IPS-20b (cell line): ENCODE results near the gene PTH2R.
"Not testable (repeated sequence)": the region's sequence is repeated elsewhere in the genome, so short reads cannot be mapped to it uniquely, and the experiment has no call there.

Source experiments
- H3K27ac ChIP-seq: one replicate; pipeline ENCODE4 v1.5.1; 2013; ENCODE audit warnings: low read length
- H3K27me3 ChIP-seq: 2 replicates; pipeline ENCODE4 v1.6.1; 2013; ENCODE audit warnings: mild to moderate bottlenecking, low read length, inconsistent platforms; ENCODE audit not compliant: insufficient read depth
- H3K36me3 ChIP-seq: 2 replicates; pipeline ENCODE4 v1.6.1; 2013; ENCODE audit warnings: low read depth, mild to moderate bottlenecking, inconsistent platforms, low read length, moderate library complexity; ENCODE audit not compliant: insufficient read depth
- H3K4me1 ChIP-seq: 2 replicates; pipeline ENCODE4 v1.6.1; 2013; ENCODE audit warnings: mild to moderate bottlenecking, control low read depth, inconsistent platforms, low read length, moderate library complexity; ENCODE audit not compliant: insufficient read depth
- H3K4me3 ChIP-seq: 2 replicates; pipeline ENCODE4 v1.5.1; 2013; ENCODE audit warnings: mild to moderate bottlenecking, low read length, inconsistent platforms
- H3K9ac ChIP-seq: 2 replicates; pipeline ENCODE4 v1.6.1; 2013; ENCODE audit warnings: low read depth, mild to moderate bottlenecking, inconsistent platforms, low read length, moderate library complexity
- H3K9me3 ChIP-seq: 2 replicates; pipeline ENCODE4 v1.6.1; 2013; ENCODE audit warnings: mild to moderate bottlenecking, low read depth, low read length, inconsistent platforms; ENCODE audit not compliant: insufficient read depth

The PTH2R gene

GRCh38 chr2:208407667-208408066 is 1.1 kb downstream of the PTH2R start:
- Histone ChIP-seq H3K27ac (no peak overlapping the region), H3K4me3 (peak overlapping the region; percentile 64; the same call in 1 of the 2 replicates), H3K4me1 (no peaks in the 10 kb centered on the region), H3K9me3 (no peaks in the 10 kb centered on the region), H3K9ac (no peak overlapping the region), H3K27me3 (peaks cover 29% of the 10 kb centered on the region), H3K36me3 (no peaks in the 10 kb centered on the region)

- peaks cover 9% of the 10 kb centered on the region; the same call in 1 of the 2 replicates for H3K9me3 ChIP-seq
- no peaks in the 10 kb centered on the region for H3K36me3 ChIP-seq
- no peaks in the 10 kb centered on the region for H3K4me1 ChIP-seq
- no peak overlapping the region for H3K9ac ChIP-seq
- no peak overlapping the region for H3K27ac ChIP-seq
- H3K27me3 ChIP-seq: no peaks in the 10 kb centered on the region
- H3K4me3 ChIP-seq: no peak overlapping the region
Observed at GRCh38 chr2:208413931-208414330, 7.3 kb downstream of the PTH2R start.

- Histone ChIP-seq H3K4me3 (no peak overlapping the region), H3K27me3 (no peaks in the 10 kb centered on the region), H3K9ac (no peak overlapping the region), H3K27ac (no peak overlapping the region), H3K36me3 (no peaks in the 10 kb centered on the region), H3K9me3 (peaks cover 9% of the 10 kb centered on the region; the same call in 1 of the 2 replicates), H3K4me1 (no peaks in the 10 kb centered on the region)
Observed at GRCh38 chr2:208415255-208415654, 8.7 kb downstream of the PTH2R start.

- Histone ChIP-seq H3K27me3 (no peaks in the 10 kb centered on the region), H3K9me3 (peaks cover 9% of the 10 kb centered on the region; the same call in 1 of the 2 replicates), H3K9ac (no peak overlapping the region), H3K27ac (no peak overlapping the region), H3K4me3 (no peak overlapping the region), H3K4me1 (no peaks in the 10 kb centered on the region), H3K36me3 (no peaks in the 10 kb centered on the region)
Observed at GRCh38 chr2:208415897-208416296, 9.3 kb downstream of the PTH2R start.

GRCh38 chr2:208426412-208427045 is 19.9 kb downstream of the PTH2R start:
- H3K4me1 ChIP-seq: no peaks in the 10 kb centered on the region
- H3K4me3 ChIP-seq: no peak overlapping the region
- H3K27ac ChIP-seq: no peak overlapping the region
- peaks cover 6% of the 10 kb centered on the region; the same call in 1 of the 2 replicates for H3K9me3 ChIP-seq
- no peaks in the 10 kb centered on the region for H3K27me3 ChIP-seq
- H3K36me3 ChIP-seq: no peaks in the 10 kb centered on the region
- no peak overlapping the region for H3K9ac ChIP-seq

GRCh38 chr2:208437755-208438154 is 31.2 kb downstream of the PTH2R start:
- no peak overlapping the region for H3K27ac ChIP-seq
- H3K36me3 ChIP-seq: no peaks in the 10 kb centered on the region
- no peaks in the 10 kb centered on the region for H3K4me1 ChIP-seq
- no peak overlapping the region for H3K9ac ChIP-seq
- H3K27me3 ChIP-seq: no peaks in the 10 kb centered on the region
- no peak overlapping the region for H3K4me3 ChIP-seq
- H3K9me3 ChIP-seq: no peaks in the 10 kb centered on the region

DNA sequence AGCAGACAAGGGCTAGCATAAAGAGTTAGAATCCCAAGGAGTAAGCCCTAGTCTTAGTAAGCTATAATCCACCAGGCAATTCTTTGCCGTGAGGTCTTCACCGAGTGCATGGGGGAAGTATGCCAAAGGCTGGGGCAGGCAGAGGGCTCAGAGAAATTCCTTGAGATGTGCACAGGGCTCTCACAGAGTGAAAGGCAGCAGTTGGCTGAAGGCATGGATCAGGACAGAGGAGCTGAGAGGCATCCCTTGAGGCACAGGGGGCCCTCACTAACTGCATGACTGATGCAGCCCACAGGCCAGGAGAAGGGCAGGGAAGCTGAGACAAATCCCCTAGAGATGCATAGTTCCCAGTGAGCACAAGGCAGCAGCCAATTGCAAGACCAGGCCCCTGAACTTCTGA is 34.1 kb downstream of the PTH2R start:
- Histone ChIP-seq H3K27me3 (no peaks in the 10 kb centered on the region), H3K36me3 (no peaks in the 10 kb centered on the region), H3K9me3 (no peaks in the 10 kb centered on the region), H3K4me1 (no peaks in the 10 kb centered on the region), H3K4me3 (no peak overlapping the region), H3K27ac (no peak overlapping the region), H3K9ac (no peak overlapping the region)

DNA sequence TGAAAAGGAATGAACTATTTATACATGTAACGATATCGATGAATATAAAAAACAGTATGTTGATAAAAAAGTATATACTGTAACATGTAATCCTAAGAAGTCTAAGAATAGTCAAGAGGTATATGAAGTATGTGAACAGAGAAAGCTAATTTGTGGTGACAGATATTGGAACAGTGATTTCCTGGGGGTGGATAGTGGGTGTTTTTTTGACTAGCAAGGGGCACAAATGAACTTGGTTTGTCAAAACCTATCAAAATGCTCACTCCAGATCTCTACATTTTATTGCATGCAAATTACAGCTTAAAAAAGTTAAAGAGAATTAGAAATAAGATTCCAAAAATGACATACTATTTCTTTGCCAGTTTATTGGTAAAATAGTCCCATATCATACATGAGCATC is 35.4 kb downstream of the PTH2R start:
- Histone ChIP-seq H3K9me3 (no peaks in the 10 kb centered on the region), H3K27me3 (no peaks in the 10 kb centered on the region), H3K4me1 (no peaks in the 10 kb centered on the region), H3K9ac (no peak overlapping the region), H3K4me3 (no peak overlapping the region), H3K27ac (no peak overlapping the region), H3K36me3 (no peaks in the 10 kb centered on the region)

DNA sequence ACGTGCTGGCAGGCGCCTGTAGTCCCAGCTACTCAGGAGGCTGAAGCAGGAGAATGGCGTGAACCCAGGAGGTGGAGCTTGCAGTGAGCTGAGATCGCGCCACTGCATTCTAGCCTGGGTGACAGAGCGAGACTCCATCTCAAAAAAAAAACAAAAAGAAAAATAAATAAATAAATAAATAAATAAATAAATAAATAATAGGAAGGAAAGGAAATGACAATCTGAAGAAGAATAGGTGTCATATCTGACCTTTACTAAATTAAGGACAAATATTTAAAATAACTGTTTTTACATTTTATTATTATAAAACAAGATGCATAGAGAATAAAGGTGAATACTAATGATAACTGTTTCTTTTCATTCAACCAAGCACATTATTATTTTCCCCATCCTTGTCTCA is 40.9 kb downstream of the PTH2R start:
- not testable (repeated sequence) for H3K9me3 ChIP-seq, H3K27ac ChIP-seq, H3K36me3 ChIP-seq, H3K9ac ChIP-seq, H3K4me3 ChIP-seq, H3K4me1 ChIP-seq, H3K27me3 ChIP-seq

DNA sequence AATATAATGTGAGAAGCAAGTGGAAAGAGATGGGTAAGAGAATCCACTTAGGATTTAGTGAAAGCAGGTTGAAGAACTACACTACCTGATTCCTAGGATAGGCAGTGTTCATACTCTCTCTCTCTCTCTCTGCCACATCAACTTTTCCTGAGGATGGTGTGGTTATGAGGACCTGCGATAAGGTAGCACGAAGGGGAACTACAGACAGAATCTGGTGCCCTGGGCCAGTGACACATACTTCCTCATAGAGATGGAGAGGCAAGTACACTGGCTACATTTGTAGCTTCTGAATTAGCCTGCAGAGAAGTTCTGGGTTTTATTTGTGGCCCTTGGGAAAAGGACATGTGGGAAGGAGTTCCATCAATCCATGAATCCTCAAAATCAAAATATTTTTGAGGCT is 44.5 kb downstream of the PTH2R start:
- no peak overlapping the region for H3K4me3 ChIP-seq
- H3K9me3 ChIP-seq: no peaks in the 10 kb centered on the region
- no peak overlapping the region for H3K9ac ChIP-seq
- no peaks in the 10 kb centered on the region; the same call in 1 of the 2 replicates for H3K4me1 ChIP-seq
- H3K27ac ChIP-seq: no peak overlapping the region
- H3K27me3 ChIP-seq: no peaks in the 10 kb centered on the region
- no peaks in the 10 kb centered on the region for H3K36me3 ChIP-seq

DNA sequence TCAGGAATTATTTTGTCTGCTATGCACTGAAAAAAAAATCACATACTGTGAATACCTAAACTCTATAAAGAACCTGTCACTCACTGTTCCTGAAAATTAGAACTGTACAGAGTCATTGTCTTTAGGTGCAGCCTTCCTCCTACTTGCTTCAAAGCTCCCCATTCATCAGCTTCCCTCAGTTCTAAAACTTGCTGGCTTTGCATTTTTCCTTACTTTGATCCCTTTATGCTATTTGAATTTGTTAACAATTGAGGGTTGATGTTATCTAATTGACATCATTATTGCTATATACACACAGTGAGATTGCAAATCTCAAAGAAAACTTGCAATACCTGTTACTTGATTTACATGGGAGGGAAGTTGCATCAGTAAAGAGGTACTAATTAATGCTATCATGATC is 48.3 kb downstream of the PTH2R start:
- Histone ChIP-seq H3K27me3 (no peaks in the 10 kb centered on the region), H3K9me3 (no peaks in the 10 kb centered on the region), H3K36me3 (no peaks in the 10 kb centered on the region), H3K9ac (no peak overlapping the region), H3K4me1 (no peaks in the 10 kb centered on the region; the same call in 1 of the 2 replicates), H3K4me3 (no peak overlapping the region), H3K27ac (no peak overlapping the region)

DNA sequence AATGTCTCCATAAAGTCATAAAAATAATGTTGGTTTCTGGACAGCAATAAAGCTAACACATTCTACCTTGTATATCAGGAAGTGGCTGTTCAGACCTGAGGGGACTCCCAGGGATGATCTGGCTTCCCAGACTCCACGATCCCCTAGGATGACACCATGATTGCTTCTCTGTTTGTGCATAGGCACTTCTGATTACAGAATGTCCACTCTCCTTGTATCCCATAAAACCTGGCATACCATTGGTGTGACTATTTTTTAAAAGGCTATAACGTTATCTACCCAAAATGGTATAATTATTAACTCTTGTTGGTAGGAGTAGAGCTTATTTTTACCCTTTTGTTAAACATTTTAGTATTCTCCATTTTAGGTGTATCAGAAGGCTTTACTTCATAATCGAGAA is 57.1 kb downstream of the PTH2R start:
- H3K27me3 ChIP-seq: peaks cover 14% of the 10 kb centered on the region
- H3K27ac ChIP-seq: no peak overlapping the region
- no peaks in the 10 kb centered on the region for H3K36me3 ChIP-seq
- H3K4me3 ChIP-seq: no peak overlapping the region
- no peaks in the 10 kb centered on the region for H3K4me1 ChIP-seq
- no peak overlapping the region for H3K9ac ChIP-seq
- no peaks in the 10 kb centered on the region for H3K9me3 ChIP-seq
